Cardiac muscle cell (in vitro differentiated cells and primary cell): ENCODE measurements around the gene NAA20. TPM values are rescaled to one million over a fixed set of nuclear protein-coding genes. Genes with fewer than 3 reads are reported as not detected.

Experiments
- DNase-seq, 2 donors: peaks; one replicate each; pipeline versions ENCODE4 v3.0.0 to v3.0.0-alpha.2; 2010 to 2017; ENCODE audit warnings: low read depth in 1 of 2, low spot score in 1 of 2
- H3K27ac ChIP-seq: fragments of 200-600 bp; sonication (generic); 2 replicates; pipeline ENCODE4 v1.5.1; 2016
- H3K27me3 ChIP-seq: fragments of 200-600 bp; sonication (generic); 2 replicates; pipeline ENCODE4 v1.6.0; 2016; ENCODE audit warnings: control low read depth
- H3K36me3 ChIP-seq: fragments of 200-600 bp; sonication (generic); 2 replicates; pipeline ENCODE4 v1.5.1; 2016; ENCODE audit warnings: control low read depth
- H3K4me1 ChIP-seq: fragments of 200-600 bp; sonication (generic); 2 replicates; pipeline ENCODE4 v1.8.1; 2017; ENCODE audit warnings: low read depth, mild to moderate bottlenecking, mixed run types
- H3K4me3 ChIP-seq: fragments of 200-600 bp; sonication (generic); 2 replicates; pipeline ENCODE4 v1.5.1; 2016; ENCODE audit warnings: mild to moderate bottlenecking
- H3K9me3 ChIP-seq: fragments of 200-600 bp; sonication (generic); 2 replicates; pipeline ENCODE4 v1.5.1; 2017; ENCODE audit warnings: low read depth, mild to moderate bottlenecking, control low read depth
- polyA plus RNA-seq: library from polyadenylated mRNA; unstranded; fragments of >200 nt; fragmentation: Nextera tagmentation; extraction: Ambion mirVana; gene quantifications from 2 replicates; pipeline ENCODE4 v1.2.1, GENCODE V29; 2016
- total RNA-seq: library from RNA; depleted of rRNA; stranded (reverse); fragments of >200 nt; gene quantifications from 2 replicates; pipeline ENCODE4 v1.2.3, GENCODE V29; 2016
- TF ChIP-seq, protein P1 (sequence below): IDR thresholded peaks from 2 replicates; pipeline ENCODE4 v1.5.1; 2012; ENCODE audit warnings: low read depth, mild to moderate bottlenecking, low read length

NAA20 gene
- total and polyA plus RNA-seq, 2 experiments from 2014 or later = 40.6 to 142 TPM

DNA sequence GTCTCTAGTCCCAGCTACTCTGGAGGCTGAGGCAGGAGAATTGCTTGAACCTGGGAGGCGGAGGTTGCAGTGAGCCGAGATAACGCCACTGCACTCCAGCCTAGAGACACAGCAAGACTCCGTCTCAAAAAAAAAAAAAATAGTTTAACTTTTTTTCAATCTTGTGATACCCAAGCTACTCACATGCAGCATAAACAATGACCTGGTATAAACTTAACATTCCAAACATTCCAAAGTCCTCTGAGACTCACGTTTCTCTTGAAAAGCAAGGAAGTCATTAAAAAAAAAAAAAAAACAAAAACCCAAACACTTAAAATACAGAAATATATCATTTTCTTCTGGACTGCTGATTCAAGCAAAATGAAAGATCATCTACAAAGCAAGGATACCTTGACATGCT, 20.8 kb downstream of the NAA20 start:
- H3K36me3 ChIP-seq = peaks cover 83% of the 10 kb centered on the region
- peak in 1 of 2 donors; percentile 51 for DNase-seq
- no peaks in the 10 kb centered on the region for H3K27me3 ChIP-seq
- TF ChIP-seq, protein P1, sequence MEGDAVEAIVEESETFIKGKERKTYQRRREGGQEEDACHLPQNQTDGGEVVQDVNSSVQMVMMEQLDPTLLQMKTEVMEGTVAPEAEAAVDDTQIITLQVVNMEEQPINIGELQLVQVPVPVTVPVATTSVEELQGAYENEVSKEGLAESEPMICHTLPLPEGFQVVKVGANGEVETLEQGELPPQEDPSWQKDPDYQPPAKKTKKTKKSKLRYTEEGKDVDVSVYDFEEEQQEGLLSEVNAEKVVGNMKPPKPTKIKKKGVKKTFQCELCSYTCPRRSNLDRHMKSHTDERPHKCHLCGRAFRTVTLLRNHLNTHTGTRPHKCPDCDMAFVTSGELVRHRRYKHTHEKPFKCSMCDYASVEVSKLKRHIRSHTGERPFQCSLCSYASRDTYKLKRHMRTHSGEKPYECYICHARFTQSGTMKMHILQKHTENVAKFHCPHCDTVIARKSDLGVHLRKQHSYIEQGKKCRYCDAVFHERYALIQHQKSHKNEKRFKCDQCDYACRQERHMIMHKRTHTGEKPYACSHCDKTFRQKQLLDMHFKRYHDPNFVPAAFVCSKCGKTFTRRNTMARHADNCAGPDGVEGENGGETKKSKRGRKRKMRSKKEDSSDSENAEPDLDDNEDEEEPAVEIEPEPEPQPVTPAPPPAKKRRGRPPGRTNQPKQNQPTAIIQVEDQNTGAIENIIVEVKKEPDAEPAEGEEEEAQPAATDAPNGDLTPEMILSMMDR = no peak
- H3K9me3 ChIP-seq = no peaks in the 10 kb centered on the region
- H3K4me3 ChIP-seq = no peak overlapping the region
- no peaks in the 10 kb centered on the region for H3K4me1 ChIP-seq
- H3K27ac ChIP-seq = peak overlapping the region; percentile 60

DNA sequence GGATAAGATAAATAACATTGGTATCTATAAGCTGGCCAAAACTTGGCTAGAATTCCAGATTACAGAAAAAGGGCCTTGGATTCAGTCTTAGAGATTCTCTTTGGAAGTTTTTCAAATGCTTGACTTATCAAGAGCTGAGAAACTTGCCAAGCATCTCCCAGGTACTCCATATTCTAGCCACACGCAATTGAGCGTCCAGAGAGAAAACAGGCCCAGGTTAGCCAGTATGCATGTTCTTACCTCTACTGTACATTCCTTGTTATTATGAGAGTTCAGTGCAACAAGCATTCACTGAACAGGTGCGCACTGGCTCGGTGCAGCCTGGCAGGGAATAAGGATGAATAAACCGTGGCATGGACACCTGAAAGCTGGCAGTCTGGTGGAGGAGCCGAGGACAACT, 21.4 kb downstream of the NAA20 start:
- Histone ChIP-seq H3K4me3 (no peak overlapping the region), H3K27ac (peak overlapping the region; percentile 60), H3K4me1 (no peaks in the 10 kb centered on the region), H3K36me3 (peaks cover 83% of the 10 kb centered on the region), H3K27me3 (no peaks in the 10 kb centered on the region), H3K9me3 (no peaks in the 10 kb centered on the region)
- TF ChIP-seq, protein P1 = no peak
- DNase-seq = no peak

DNA sequence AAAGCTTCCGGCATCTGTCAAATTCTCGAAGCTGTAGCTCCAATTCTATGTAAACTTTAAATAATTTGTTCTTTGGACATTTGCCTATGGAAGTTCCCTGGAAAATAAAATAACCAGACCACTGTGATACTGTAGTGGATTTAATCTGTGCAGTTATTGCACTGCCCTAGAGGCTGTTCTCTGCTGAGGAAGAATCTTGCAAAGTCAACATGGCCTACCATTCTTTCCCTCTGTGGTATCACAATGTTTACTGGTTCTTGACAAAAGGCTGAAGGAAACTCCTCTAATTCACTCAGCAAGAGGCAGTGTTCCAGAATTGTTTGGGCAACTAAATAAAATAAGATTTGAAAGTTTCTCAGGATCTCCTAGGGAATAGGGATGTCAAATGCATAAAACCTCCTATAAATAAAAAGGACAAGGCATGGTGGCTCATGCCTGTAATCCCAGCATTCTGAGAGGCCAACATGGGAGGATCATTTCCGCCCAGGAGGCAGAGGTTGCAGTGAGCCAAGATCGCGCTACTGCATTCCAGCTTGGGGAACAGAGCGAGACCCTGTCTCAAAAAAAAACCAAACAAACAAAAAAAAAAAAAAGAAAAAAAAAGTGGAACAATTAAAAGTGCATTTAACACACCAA, 22.7 kb downstream of the NAA20 start:
- TF ChIP-seq, protein P1 = no peak
- Histone ChIP-seq H3K4me1 (no peaks in the 10 kb centered on the region), H3K27ac (no peak overlapping the region), H3K36me3 (peaks cover 82% of the 10 kb centered on the region), H3K4me3 (no peak overlapping the region), H3K9me3 (no peaks in the 10 kb centered on the region), H3K27me3 (no peaks in the 10 kb centered on the region)
- no peak for DNase-seq

DNA sequence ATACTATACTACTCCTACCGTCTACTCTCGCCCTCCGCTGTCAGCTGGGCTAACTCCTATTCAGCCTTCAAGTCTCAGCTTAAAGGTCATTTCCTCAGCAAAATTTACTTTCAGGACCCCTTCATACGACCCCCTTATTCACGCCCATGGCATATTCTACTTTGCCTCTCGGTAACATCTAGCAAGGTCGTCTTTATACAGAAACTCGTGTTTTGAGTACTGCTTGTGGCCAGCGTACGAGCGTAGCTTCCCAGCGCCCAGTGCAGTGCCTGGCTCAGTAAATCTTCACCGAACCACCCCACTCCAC, 34.6 kb downstream of the NAA20 start:
- TF ChIP-seq, protein P1 = no peak
- Histone ChIP-seq H3K9me3 (no peaks in the 10 kb centered on the region), H3K27me3 (peaks cover 5% of the 10 kb centered on the region), H3K36me3 (peaks cover 24% of the 10 kb centered on the region), H3K27ac (peak overlapping the region; percentile 81), H3K4me1 (peaks cover 8% of the 10 kb centered on the region), H3K4me3 (peak overlapping the region; percentile 61)
- DNase-seq = no peak

DNA sequence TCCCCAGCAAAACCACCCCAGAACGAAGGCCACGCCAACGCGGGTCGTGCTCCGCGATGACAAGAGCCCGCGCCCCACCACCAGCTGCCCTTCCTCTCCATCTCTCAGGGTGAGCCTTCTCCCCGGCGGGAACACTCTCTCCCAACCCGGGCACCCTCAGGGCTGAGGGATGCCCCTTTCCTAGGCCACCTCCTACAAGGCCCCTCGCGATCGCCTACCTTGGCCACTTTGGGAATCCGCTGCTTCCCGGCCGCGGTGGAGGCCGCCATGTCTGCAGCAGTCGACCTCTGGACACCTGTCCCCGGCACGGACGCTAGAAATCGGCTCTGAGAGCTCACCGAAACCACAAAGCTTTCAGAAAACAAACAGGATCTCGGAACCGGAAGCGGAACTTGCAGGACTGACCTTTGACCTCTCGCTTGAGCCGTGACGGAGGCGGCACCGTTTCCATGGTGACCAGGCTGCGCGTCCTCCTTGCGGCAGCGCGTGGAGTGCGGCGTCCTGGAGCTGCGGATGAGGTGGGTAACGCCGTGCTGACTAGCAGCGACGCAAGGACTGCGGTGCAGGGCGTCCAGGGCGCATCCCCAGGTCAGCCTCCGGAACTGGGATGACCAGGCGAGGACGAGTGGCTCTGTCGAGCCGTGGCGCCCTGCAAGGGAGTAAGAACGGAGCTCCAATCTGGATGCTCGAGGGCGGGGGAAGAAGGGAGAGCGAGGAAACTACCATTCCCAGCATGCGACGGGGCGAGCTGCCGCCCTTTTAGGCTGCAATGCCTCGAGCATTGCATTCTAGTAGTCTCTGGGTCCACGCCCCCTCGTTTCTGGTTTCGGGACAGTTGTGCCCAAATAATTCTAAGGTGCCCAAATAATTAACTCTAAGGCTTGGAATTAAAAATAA, 35.2 kb downstream of the NAA20 start, which contains the start of the genes CFAP61 and CRNKL1:
Gene CFAP61 (plus strand): TSS at position 459 of the 897 bp plus-strand sequence. CDS start 4,122 bp downstream, outside the sequence.
Gene CRNKL1 (minus strand): TSS at position 393 of the 897 bp plus-strand sequence. CDS start 124 bp downstream, at position 269.
- Histone ChIP-seq H3K4me3 (peak within 1 kb of the TSS; percentile 61), H3K27ac (peak within 1 kb of the TSS; percentile 81), H3K9me3 (no peaks in the 10 kb centered on the region), H3K4me1 (peaks cover 8% of the 10 kb centered on the region), H3K27me3 (peaks cover 5% of the 10 kb centered on the region), H3K36me3 (peaks cover 19% of the 10 kb centered on the region)
- TF ChIP-seq, protein P1 = no peak
- DNase-seq = peak; percentile 95 to 98
